Measurements from ENCODE around the gene MYCBP2. TPM values are rescaled to one million over a fixed set of nuclear protein-coding genes. Genes with fewer than 3 reads are reported as not detected.
"Not testable (repeated sequence)": the region's sequence is repeated elsewhere in the genome, so short reads cannot be mapped to it uniquely, and the experiment has no call there.

MYCBP2 gene
- total RNA-seq, 4 donors from 2014 or later = 115 to 165 (median 131) TPM

DNA sequence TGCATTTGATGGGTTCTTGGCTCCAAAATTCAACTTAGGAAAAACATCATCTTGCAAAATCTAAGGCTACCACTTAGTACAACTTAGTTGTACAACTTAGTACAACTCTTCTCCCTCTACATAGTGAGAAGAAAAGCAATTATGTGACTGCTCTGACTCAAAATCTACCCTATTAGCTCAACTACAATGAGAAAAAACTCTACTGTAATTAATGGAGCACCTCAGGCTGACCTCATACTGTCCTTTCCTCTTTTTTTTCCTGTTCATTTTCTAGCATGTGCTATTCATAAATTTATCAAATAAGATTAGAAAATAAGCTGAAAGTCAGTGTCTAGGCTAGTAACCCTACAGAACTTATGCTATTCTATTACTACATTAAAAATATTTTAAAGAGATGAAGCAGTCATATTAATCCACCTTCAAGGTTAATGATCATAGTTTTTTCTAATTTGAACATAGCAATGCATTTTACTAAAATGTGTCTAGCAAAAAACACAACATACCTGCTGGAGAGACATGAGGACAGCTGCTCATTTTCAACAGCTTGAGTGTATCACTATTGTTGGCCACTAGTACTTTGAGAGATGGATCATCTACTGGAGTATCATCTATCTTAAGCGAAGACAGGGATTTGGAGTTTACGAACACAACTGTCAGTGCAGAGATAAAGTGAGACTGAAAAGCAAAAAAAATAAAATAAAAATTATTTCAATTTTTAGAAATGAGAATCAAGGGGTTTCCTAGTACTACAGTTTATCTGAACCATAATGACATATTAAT lies 311.8 kb downstream of the MYCBP2 start:
- peaks cover 52 to 61% of the 10 kb centered on the region in 2 donors for H3K4me1 ChIP-seq
- H3K27me3 ChIP-seq = no peaks in the 10 kb centered on the region
- intact Hi-C loops (cut with DNase I) = no loop called here
- whole genome bisulfite sequencing, 2 donors = 95 to 97% methylated on average over 2 of the region's 2 CpGs
- no peak for DNase-seq
- peak overlapping the region; percentile 56 to 72 (median 68) for H3K27ac ChIP-seq
- H3K4me3 ChIP-seq (replicated peaks in 1 of 3) = no peak overlapping the region
- TF ChIP-seq POLR2A (IDR thresholded peaks at IDR 0.05) = no peak
- TF ChIP-seq, protein P1, sequence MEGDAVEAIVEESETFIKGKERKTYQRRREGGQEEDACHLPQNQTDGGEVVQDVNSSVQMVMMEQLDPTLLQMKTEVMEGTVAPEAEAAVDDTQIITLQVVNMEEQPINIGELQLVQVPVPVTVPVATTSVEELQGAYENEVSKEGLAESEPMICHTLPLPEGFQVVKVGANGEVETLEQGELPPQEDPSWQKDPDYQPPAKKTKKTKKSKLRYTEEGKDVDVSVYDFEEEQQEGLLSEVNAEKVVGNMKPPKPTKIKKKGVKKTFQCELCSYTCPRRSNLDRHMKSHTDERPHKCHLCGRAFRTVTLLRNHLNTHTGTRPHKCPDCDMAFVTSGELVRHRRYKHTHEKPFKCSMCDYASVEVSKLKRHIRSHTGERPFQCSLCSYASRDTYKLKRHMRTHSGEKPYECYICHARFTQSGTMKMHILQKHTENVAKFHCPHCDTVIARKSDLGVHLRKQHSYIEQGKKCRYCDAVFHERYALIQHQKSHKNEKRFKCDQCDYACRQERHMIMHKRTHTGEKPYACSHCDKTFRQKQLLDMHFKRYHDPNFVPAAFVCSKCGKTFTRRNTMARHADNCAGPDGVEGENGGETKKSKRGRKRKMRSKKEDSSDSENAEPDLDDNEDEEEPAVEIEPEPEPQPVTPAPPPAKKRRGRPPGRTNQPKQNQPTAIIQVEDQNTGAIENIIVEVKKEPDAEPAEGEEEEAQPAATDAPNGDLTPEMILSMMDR (IDR thresholded peaks at IDR 0.05) = no peak
- peaks cover 35 to 43% of the 10 kb centered on the region in 2 donors for H3K36me3 ChIP-seq
- no peaks in the 10 kb centered on the region for H3K9me3 ChIP-seq

DNA sequence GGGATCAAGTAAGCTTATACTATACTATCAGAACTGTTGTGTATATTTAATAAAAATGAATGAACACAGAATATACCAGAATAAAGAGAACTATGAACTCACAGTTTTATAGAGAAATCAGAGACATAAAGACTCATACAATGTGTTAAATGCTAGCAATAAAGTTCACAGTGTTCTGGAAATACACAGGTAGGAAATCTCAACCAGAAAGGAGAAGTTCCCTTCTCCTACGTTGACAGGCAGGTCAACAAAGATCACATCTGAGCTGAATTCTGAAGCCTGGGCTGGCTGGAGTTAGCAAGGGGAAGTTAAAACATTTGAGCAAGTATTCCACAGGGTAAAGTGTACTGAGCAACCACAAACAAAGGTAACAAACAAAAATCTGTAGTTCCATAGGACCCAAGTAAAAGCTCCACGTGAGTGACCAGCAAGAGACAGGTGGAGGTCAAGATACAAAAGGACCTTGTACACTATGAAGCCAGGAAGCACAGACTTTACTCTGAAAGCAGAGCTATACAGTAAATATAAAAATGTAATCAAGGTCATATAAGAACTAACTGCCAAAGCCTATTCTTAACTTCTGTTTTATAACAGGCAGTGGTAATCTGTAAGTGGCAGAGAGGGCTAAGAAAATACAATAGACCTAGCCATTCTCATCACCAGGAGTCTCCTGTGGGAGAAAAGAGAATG lies 312.9 kb downstream of the MYCBP2 start:
- 84 to 89% methylated on average over 2 of the region's 2 CpGs for WGBS, 2 donors
- no peak overlapping the region for H3K4me3 ChIP-seq (replicated peaks in 1 of 3)
- H3K36me3 ChIP-seq = peaks cover 35 to 52% of the 10 kb centered on the region in 2 donors
- H3K4me1 ChIP-seq = peaks cover 46 to 61% of the 10 kb centered on the region in 2 donors
- peak overlapping the region in 2 of 3 donors; percentile 31 to 34 for H3K27ac ChIP-seq
- TF ChIP-seq POLR2A (IDR thresholded peaks at IDR 0.05) = no peak
- TF ChIP-seq, protein P1 (IDR thresholded peaks at IDR 0.05) = no peak
- intact Hi-C loops (cut with DNase I) = no loop called here
- no peaks in the 10 kb centered on the region for H3K27me3 ChIP-seq
- no peaks in the 10 kb centered on the region for H3K9me3 ChIP-seq
- DNase-seq = no peak

DNA sequence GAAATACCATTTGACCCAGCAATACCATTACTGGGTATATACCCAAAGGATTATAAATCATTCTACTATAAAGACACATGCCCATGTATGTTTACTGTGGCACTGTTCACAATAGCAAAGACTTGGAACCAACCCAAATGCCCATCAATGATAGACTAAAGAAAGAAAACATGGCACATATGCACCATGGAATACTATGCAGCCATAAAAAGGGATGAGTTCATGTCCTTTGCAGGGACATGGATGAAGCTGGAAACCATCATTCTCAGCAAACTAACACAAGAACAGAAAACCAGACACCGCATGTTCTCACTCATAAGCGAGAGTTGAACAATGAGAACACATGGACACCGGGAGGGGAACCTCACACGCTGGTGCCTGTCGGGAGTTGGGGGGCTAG lies 317.2 kb downstream of the MYCBP2 start:
- H3K9me3 ChIP-seq; intact Hi-C loops (cut with DNase I); H3K4me3 ChIP-seq (replicated peaks in 1 of 3); DNase-seq; H3K27me3 ChIP-seq: not testable (repeated sequence)
- 96 to 98% methylated on average over 5 of the region's 5 CpGs for WGBS, 2 donors
- Histone ChIP-seq H3K36me3 (peaks cover 32 to 40% of the 10 kb centered on the region in 2 donors), H3K4me1 (peaks cover 44 to 51% of the 10 kb centered on the region in 2 donors), H3K27ac (peak overlapping the region; percentile 54 to 84 (median 80))

DNA sequence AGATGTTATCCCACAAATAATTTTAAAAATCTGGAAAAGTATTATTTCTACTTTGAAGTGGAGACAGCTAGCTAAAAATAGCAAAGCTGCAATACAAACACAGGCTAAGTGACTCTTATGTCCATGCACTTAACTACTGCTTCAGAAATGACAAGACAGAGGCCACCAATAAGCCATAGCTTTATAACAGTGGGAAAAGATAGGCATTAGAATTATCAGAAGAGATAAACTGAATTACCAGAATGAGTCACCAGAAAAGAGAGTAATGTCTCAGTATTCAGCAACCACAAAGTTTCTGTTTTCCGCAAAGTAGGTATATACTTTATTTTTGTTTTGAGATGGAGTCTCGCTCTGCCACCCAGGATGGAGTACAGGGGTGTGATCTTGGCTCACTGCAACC lies 317.9 kb downstream of the MYCBP2 start:
- Histone ChIP-seq H3K9me3 (no peaks in the 10 kb centered on the region), H3K27me3 (no peaks in the 10 kb centered on the region), H3K4me3 (replicated peaks in 1 of 3) (no peak overlapping the region), H3K4me1 (peaks cover 39 to 51% of the 10 kb centered on the region in 2 donors), H3K27ac (peak overlapping the region; percentile 80 to 84 (median 81)), H3K36me3 (peaks cover 31 to 33% of the 10 kb centered on the region in 2 donors)
- 82 to 87% methylated on average over 2 of the region's 2 CpGs for WGBS, 2 donors
- TF ChIP-seq POLR2A (IDR thresholded peaks at IDR 0.05) = no peak
- TF ChIP-seq, protein P1 (IDR thresholded peaks at IDR 0.05) = no peak
- DNase-seq = peak in 1 of 2 donors; percentile 27
- intact Hi-C loops (cut with DNase I) = no loop called here

DNA sequence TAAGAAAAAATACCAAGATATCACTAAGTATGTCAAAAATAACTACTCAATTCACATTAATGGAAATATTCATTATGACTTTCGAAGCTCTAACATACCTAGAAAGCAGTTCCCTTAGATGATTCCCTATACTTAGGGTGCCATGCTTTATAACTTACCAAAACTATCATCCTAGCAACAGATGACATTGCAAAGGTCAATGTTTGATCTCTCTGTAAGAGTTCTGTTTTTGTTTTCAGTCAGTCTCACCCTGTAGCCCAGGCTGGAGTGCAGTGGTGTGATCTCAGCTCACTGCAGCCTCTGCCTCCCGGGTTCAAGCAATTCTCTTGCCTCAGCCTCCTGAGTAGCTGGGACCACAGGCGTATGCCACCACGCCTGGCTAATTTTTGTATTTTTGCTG lies 318.6 kb downstream of the MYCBP2 start:
- WGBS, 2 donors = 89 to 93% methylated on average over 4 of the region's 4 CpGs
- not testable (repeated sequence) for DNase-seq
- H3K4me1 ChIP-seq = peaks cover 37 to 53% of the 10 kb centered on the region in 2 donors

More for the DNA sequence above, 318.6 kb downstream of the MYCBP2 start:
- H3K27me3 ChIP-seq; H3K4me3 ChIP-seq (replicated peaks in 1 of 3); intact Hi-C loops (cut with DNase I); H3K9me3 ChIP-seq: not testable (repeated sequence)
- H3K36me3 ChIP-seq = peaks cover 24 to 27% of the 10 kb centered on the region in 2 donors
- H3K27ac ChIP-seq = peak overlapping the region; percentile 80 to 84 (median 81)
